Activated T-cell treated with anti-CD3 and anti-CD28 coated beads, Interleukin-2, amount 50 U/mL, for 48 hours (primary cell): Measurements from ENCODE around the gene BAHCC1.

Source experiments
- DNase-seq, 2 experiments: peaks; one replicate each; pipeline ENCODE4 v3.0.0-alpha.2; 2020

BAHCC1 gene

DNA sequence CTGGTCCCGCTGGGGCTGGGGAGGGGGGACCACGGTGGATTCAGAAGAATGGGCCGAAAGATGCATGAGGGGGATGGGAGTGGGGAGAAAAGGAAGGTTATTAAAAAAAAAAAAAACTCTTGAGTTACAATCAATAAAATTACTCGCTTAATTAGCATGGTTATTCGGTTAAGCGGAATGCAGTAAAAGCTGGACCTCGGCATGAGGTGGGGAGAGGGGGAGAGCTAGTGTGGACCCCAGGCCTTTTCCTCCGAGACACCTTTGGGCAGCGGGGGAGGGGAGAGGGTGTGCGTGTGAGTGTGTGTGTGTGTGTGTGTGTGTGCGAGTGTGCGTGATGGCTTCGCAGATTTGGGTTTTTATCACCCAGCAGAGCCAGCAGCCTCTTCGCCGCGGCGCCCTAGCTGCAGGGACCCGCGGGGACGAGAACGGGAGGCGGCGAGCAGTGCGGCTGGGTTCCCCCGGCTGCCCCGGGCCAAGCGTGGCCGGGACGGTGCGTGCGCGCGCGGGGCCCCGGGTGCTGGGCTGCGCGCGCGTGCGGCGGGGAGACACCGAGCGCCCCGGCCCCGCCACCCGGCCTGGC, 3.7 kb downstream of the BAHCC1 start:
- no peak for DNase-seq

GRCh38 chr17:81399481-81400153, 4.4 kb downstream of the BAHCC1 start:
- DNase-seq, result no peak

DNA sequence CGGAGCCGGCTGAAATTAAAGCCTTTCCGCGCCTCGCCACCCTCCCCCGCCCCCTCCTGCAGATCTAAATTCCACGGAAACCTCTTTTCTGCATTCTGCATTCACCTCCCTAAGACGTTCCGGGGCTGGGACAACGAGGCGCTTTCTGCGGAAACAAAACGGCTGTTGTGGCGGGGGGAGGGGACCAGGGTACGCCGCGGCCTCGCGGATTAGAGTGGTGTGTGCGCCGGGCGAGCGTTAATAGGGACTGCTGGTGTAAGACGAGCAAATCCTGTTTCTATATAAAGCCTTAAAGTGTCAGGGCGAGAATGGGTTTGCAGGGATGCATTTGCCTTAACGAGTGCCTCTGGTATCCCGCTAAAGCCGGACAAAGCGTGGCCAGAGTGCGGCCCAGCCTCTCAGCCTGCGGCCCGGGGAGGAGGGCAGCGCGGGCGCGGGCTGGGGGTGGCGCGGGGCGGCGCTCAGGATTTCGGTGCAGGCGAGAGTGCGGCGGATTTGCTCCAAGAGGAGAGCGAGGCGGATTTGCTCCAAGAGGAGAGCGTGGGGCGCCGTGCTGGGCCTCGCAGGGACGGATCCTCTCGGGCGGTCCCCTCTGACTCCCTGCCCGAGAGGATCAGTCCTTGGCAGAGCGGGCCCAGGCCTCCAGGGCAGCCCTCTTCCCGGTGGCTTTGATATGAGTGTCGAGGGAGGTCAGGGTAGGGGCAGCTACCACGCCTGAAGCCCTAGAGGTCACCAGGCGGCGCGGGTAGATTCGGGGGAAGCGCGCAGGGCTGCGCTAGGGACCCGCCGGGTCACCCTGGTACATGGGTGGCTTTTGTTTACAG, 5.1 kb downstream of the BAHCC1 start:
- peak in 1 of 2 experiments; percentile 45 for DNase-seq

- DNase-seq, result no peak
Measured at GRCh38 chr17:81400996-81401722, 5.9 kb downstream of the BAHCC1 start.

GRCh38 chr17:81401723-81402529, 6.7 kb downstream of the BAHCC1 start:
- no peak for DNase-seq

DNA sequence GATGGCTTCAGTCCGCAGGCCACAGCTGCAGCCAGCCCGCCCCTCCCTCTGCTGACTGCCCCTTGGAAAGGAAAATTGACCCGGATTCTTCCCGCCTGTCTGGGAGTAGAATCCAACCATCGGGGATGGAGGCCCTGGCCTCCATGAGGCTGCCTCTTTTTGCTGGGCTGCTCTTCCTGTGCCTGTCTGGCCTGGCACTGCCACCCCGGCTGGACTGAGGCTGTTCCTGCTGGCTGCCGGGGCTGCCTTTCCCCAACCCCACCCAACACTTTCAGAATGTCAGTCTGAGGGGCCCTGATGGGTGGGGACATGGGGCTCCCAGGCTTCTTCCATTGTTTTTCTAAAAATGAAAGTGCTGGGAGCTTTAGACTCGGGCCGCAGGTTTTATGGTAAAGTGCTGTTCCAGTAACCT, 7.3 kb downstream of the BAHCC1 start:
- no peak for DNase-seq

DNA sequence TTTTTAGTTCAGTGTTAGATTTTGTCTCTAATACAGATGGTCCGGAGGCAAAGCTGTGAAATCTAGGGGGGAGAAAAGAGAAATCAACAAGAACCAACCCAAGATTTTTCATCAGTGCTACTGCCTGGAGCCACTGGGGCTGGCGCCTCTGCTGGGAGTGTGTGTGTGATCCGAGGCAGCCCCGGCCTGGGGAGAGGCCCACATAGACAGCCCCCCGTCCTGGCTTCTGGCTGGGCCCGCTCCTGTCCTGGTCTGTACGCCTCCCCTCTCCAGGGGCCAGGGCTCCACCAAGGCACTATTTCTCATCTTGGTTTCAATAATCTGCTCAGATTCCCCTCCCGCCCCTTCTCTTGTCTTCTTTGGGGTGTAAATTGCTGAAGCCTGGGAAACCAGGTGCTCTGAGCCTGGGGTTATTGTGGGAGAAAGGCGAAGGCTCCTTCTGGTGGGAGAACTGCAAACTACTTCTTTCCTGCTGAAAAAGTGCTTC, 7.8 kb downstream of the BAHCC1 start:
- DNase-seq, result no peak

GRCh38 chr17:81403671-81404534, 8.6 kb downstream of the BAHCC1 start:
- DNase-seq, result no peak

- no peak for DNase-seq
Measured at GRCh38 chr17:81404558-81405165, 9.4 kb downstream of the BAHCC1 start.

GRCh38 chr17:81405411-81405872, 10.2 kb downstream of the BAHCC1 start:
- DNase-seq, result no peak

DNA sequence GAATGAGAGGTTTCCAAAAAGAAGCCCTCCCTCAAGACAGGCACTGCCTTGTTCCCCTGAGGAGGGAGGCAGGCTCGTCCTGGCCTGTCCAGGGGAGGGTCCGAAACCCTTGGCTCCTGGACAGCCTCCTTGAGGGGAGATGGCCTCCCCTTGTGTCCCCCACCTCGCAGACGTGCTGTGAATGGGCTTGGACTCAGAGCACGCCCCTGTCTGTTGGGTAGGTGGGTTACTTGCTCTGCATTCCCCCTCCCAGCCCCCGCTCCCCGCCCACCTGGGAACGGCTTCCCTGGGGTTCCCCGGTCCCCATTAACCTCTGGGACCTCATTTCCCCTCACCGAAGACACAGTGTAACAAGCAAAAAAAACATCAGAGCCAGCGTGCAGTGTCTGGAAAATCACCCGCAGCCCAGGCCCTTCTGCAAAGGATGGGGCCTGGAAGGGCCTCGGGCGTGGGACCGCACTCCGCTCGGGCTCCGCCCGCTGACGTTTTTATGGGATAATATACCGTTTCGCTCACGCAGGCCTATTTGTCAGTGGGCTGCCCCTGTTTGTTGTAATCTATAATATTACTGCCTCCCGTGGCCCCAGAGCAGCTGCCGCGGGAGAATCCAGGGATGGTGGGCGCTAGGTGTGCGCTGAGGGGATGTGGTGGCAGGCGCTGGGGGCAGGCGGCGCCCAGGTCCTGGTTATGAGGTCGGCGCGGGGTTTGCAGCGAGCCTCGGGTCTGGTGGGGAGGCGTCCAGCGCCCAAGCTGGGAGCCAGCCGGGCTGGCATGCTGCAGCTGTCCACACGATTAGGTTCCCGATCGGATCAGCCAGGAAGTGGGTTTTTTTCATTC, 11.1 kb downstream of the BAHCC1 start:
- DNase-seq, result no peak

DNA sequence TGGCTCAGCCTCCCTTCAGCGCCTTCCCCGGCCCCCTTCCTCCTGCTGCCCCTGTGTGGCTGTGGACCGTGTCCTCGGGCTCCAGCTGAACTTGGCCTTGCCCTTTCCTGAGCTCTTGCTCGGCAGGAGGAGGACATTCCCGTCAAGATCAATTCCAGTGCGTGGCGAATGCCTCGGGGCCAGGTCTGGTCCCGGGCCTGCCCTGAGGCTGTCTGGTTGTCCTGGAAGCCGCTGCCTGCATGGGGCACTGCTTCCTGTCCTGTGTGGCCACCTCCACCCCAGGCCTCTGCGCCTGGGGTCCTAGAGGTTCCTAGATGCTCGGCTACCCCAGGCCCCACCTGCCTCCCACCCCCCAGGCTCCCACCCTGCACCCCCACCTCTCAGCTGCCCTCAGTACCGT, 12.8 kb downstream of the BAHCC1 start:
- no peak for DNase-seq

DNA sequence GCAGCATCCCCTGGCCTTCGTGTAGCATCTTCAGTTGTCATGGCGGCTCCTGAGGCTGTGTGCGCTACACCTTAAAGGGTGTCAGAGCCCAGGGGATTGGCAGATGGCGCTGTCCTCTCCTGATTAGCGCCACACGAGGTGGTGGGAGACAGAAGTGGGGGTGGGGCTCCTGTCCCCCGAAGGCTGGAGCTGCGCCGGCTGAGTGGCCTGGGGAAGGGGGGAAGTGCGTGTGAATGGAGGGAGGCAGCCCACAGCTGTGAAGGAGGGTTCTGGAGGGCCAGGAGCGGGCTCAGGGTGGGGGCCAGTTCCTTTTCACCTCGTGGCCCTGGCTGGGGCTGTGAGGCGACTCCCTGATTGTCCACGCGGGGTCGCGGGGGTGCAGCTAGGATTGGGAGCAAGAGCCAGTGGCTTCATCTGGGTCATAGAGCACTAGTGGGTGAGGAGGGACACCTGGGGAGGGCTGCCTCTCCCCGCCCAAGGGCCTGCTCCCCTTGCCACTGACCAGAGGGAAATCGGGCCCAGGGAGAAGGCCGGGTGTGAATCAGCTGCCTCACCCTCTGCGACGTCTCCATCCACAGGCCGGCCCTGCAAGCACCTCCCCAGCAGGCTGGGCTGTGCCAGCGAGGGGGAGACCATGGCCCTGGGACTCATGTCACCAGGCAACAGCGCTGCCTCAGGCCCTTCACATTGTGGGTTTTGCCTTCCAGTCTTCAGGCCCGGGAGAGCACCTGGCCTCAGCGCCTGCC, 14.1 kb downstream of the BAHCC1 start:
- DNase-seq, result no peak

DNA sequence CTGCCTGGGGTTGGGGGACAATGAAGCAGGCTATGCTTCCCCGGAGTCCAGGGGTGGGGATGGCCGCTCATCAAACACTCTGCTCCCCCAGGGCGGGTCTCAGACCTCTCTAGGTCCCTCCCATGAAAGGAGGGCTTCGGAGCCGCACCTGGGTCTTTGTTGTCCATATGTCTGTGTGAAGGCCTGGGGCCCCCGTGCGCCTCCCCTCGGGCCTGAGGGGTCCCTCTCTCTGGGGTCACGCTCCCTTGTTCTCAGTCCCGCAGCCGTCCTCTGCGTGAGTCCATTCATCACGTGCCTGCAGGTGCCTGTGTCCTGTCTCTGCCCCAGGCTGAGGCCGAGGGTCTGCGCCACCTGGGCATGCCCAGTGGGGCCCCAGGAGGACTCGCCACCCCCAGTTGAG, 15.6 kb downstream of the BAHCC1 start:
- DNase-seq, result no peak

- no peak for DNase-seq
Measured at GRCh38 chr17:81411305-81411704, 16.0 kb downstream of the BAHCC1 start.

GRCh38 chr17:81412490-81413093, 17.3 kb downstream of the BAHCC1 start:
- DNase-seq, result peak; percentile 65 to 72

DNA sequence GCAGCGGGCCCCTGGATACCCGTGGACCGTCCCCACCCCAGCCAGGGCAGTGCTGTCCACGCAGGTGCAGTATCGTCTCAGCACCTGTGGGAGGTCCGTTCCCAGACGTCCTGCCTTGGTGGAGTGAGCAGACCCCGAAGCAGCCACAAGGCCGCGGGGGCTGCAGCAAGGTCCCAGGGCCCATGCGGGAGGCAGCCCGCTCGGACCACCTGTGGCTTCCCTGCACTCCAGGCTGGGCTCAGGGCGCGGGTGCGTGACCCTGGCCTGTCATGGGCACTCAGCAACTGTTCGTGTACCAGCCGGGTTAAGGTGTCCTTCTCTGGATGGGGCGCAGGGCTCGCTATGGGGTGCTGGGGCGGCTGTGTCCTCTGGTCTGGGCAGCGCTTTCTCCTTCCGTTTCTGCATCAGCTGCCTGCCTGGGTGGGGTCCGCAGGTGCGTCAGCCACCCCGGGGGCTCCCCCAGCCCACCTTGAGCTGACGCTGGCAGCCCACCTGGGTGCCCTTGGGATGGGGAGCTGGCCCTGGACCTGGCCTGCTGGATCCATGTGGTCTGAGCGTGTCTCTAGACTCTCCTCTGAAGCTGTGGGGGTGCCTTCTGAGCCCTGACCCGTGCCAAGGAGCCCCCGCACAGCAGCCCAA, 18.4 kb downstream of the BAHCC1 start:
- DNase-seq, result no peak
